ENCODE results near the gene CADM2. TPM values are rescaled to one million over a fixed set of nuclear protein-coding genes. Genes with fewer than 3 reads are reported as not detected.
"Not testable (repeated sequence)": the region's sequence is repeated elsewhere in the genome, so short reads cannot be mapped to it uniquely, and the experiment has no call there.

Gene CADM2
- total and polyA plus RNA-seq, 9 donors, result 1.8 to 4.5 (median 3.5) TPM

- DNase-seq, result no peak
- Histone ChIP-seq H3K27ac (ENCODE audit: low read length) (no peak overlapping the region), H3K36me3 (ENCODE audit: control insufficient read depth, insufficient read depth, low read length) (no peaks in the 10 kb centered on the region), H3K27me3 (ENCODE audit: control insufficient read depth, insufficient read depth, low read length) (no peaks in the 10 kb centered on the region), H3K4me3 (ENCODE audit: low read length) (no peak overlapping the region), H3K4me1 (ENCODE audit: control insufficient read depth, insufficient read depth, low read length) (no peaks in the 10 kb centered on the region), H3K9me3 (replicated peaks; ENCODE audit: control insufficient read depth, low read depth, low read length) (no peaks in the 10 kb centered on the region)
- 29% methylated on average over 1 of the region's 3 CpGs for WGBS (ENCODE audit: insufficient coverage)
These were observed 703.7 kb downstream of the CADM2 start for GRCh38 chr3:85662462-85662861.

GRCh38 chr3:85667744-85668143, 709.0 kb downstream of the CADM2 start:
- no CpG with 5 or more reads among the region's 5 CpGs for WGBS (ENCODE audit: insufficient coverage)
- Histone ChIP-seq H3K4me3 (ENCODE audit: low read length) (no peak overlapping the region), H3K4me1 (ENCODE audit: control insufficient read depth, insufficient read depth, low read length) (no peaks in the 10 kb centered on the region), H3K36me3 (ENCODE audit: control insufficient read depth, insufficient read depth, low read length) (no peaks in the 10 kb centered on the region), H3K27ac (ENCODE audit: low read length) (no peak overlapping the region), H3K27me3 (ENCODE audit: control insufficient read depth, insufficient read depth, low read length) (no peaks in the 10 kb centered on the region), H3K9me3 (replicated peaks; ENCODE audit: control insufficient read depth, low read depth, low read length) (no peaks in the 10 kb centered on the region)
- no peak for DNase-seq

GRCh38 chr3:85670634-85671205, 711.9 kb downstream of the CADM2 start:
- Histone ChIP-seq H3K4me3 (ENCODE audit: low read length) (no peak overlapping the region), H3K4me1 (ENCODE audit: control insufficient read depth, insufficient read depth, low read length) (no peaks in the 10 kb centered on the region), H3K27ac (ENCODE audit: low read length) (no peak overlapping the region), H3K27me3 (ENCODE audit: control insufficient read depth, insufficient read depth, low read length) (no peaks in the 10 kb centered on the region), H3K9me3 (replicated peaks; ENCODE audit: control insufficient read depth, low read depth, low read length) (no peaks in the 10 kb centered on the region), H3K36me3 (ENCODE audit: control insufficient read depth, insufficient read depth, low read length) (no peaks in the 10 kb centered on the region)
- WGBS (ENCODE audit: insufficient coverage), result no CpG with 5 or more reads among the region's 2 CpGs
- no peak for DNase-seq

- no CpG with 5 or more reads among the region's 1 CpG for WGBS (ENCODE audit: insufficient coverage)
- Histone ChIP-seq H3K4me3 (ENCODE audit: low read length) (no peak overlapping the region), H3K27me3 (ENCODE audit: control insufficient read depth, insufficient read depth, low read length) (no peaks in the 10 kb centered on the region), H3K4me1 (ENCODE audit: control insufficient read depth, insufficient read depth, low read length) (no peaks in the 10 kb centered on the region), H3K27ac (ENCODE audit: low read length) (no peak overlapping the region), H3K36me3 (ENCODE audit: control insufficient read depth, insufficient read depth, low read length) (no peaks in the 10 kb centered on the region), H3K9me3 (replicated peaks; ENCODE audit: control insufficient read depth, low read depth, low read length) (no peaks in the 10 kb centered on the region)
- no peak for DNase-seq
These were observed 714.0 kb downstream of the CADM2 start for GRCh38 chr3:85672761-85673160.

- no peaks in the 10 kb centered on the region for H3K9me3 ChIP-seq (replicated peaks; ENCODE audit: control insufficient read depth, low read depth, low read length)
- H3K27ac ChIP-seq (ENCODE audit: low read length), result no peak overlapping the region
- H3K27me3 ChIP-seq (ENCODE audit: control insufficient read depth, insufficient read depth, low read length), result no peaks in the 10 kb centered on the region
- H3K4me3 ChIP-seq (ENCODE audit: low read length), result no peak overlapping the region
- no peaks in the 10 kb centered on the region for H3K4me1 ChIP-seq (ENCODE audit: control insufficient read depth, insufficient read depth, low read length)
- WGBS (ENCODE audit: insufficient coverage), result 50% methylated on average over 1 of the region's 2 CpGs
- no peak for DNase-seq
- H3K36me3 ChIP-seq (ENCODE audit: control insufficient read depth, insufficient read depth, low read length), result no peaks in the 10 kb centered on the region
These were observed 719.9 kb downstream of the CADM2 start for GRCh38 chr3:85678713-85679112.

- H3K27ac ChIP-seq (ENCODE audit: low read length), result no peak overlapping the region
- DNase-seq, result no peak
- no peaks in the 10 kb centered on the region for H3K27me3 ChIP-seq (ENCODE audit: control insufficient read depth, insufficient read depth, low read length)
- no peaks in the 10 kb centered on the region for H3K4me1 ChIP-seq (ENCODE audit: control insufficient read depth, insufficient read depth, low read length)
- WGBS (ENCODE audit: insufficient coverage), result no CpG with 5 or more reads among the region's 1 CpG
- no peaks in the 10 kb centered on the region for H3K9me3 ChIP-seq (replicated peaks; ENCODE audit: control insufficient read depth, low read depth, low read length)
- no peaks in the 10 kb centered on the region for H3K36me3 ChIP-seq (ENCODE audit: control insufficient read depth, insufficient read depth, low read length)
- no peak overlapping the region for H3K4me3 ChIP-seq (ENCODE audit: low read length)
These were observed 723.1 kb downstream of the CADM2 start for GRCh38 chr3:85681906-85682305.

GRCh38 chr3:85691196-85691595, 732.4 kb downstream of the CADM2 start:
- WGBS (ENCODE audit: insufficient coverage), result no CpG with 5 or more reads among the region's 1 CpG
- no peak for DNase-seq
- H3K27ac ChIP-seq (ENCODE audit: low read length), result no peak overlapping the region
- H3K9me3 ChIP-seq (replicated peaks; ENCODE audit: control insufficient read depth, low read depth, low read length), result no peaks in the 10 kb centered on the region
- no peaks in the 10 kb centered on the region for H3K27me3 ChIP-seq (ENCODE audit: control insufficient read depth, insufficient read depth, low read length)
- no peaks in the 10 kb centered on the region for H3K4me1 ChIP-seq (ENCODE audit: control insufficient read depth, insufficient read depth, low read length)
- no peak overlapping the region for H3K4me3 ChIP-seq (ENCODE audit: low read length)
- no peaks in the 10 kb centered on the region for H3K36me3 ChIP-seq (ENCODE audit: control insufficient read depth, insufficient read depth, low read length)

GRCh38 chr3:85697156-85697555, 738.4 kb downstream of the CADM2 start:
- Histone ChIP-seq H3K27ac (ENCODE audit: low read length) (no peak overlapping the region), H3K4me3 (ENCODE audit: low read length) (no peak overlapping the region), H3K27me3 (ENCODE audit: control insufficient read depth, insufficient read depth, low read length) (no peaks in the 10 kb centered on the region), H3K9me3 (replicated peaks; ENCODE audit: control insufficient read depth, low read depth, low read length) (peaks cover 4% of the 10 kb centered on the region), H3K4me1 (ENCODE audit: control insufficient read depth, insufficient read depth, low read length) (no peaks in the 10 kb centered on the region), H3K36me3 (ENCODE audit: control insufficient read depth, insufficient read depth, low read length) (no peaks in the 10 kb centered on the region)
- WGBS (ENCODE audit: insufficient coverage), result no CpG with 5 or more reads among the region's 1 CpG
- no peak for DNase-seq

- Histone ChIP-seq H3K36me3 (ENCODE audit: control insufficient read depth, insufficient read depth, low read length) (no peaks in the 10 kb centered on the region), H3K9me3 (replicated peaks; ENCODE audit: control insufficient read depth, low read depth, low read length) (no peaks in the 10 kb centered on the region), H3K27me3 (ENCODE audit: control insufficient read depth, insufficient read depth, low read length) (no peaks in the 10 kb centered on the region), H3K27ac (ENCODE audit: low read length) (no peak overlapping the region), H3K4me1 (ENCODE audit: control insufficient read depth, insufficient read depth, low read length) (no peaks in the 10 kb centered on the region), H3K4me3 (ENCODE audit: low read length) (no peak overlapping the region)
- DNase-seq, result no peak
- WGBS (ENCODE audit: insufficient coverage), result no CpG with 5 or more reads among the region's 2 CpGs
These were observed 747.3 kb downstream of the CADM2 start for GRCh38 chr3:85706130-85706529.

GRCh38 chr3:85708325-85708724, 749.5 kb downstream of the CADM2 start:
- not testable (repeated sequence) for H3K27ac ChIP-seq (ENCODE audit: low read length); H3K36me3 ChIP-seq (ENCODE audit: control insufficient read depth, insufficient read depth, low read length); H3K9me3 ChIP-seq (replicated peaks; ENCODE audit: control insufficient read depth, low read depth, low read length); H3K27me3 ChIP-seq (ENCODE audit: control insufficient read depth, insufficient read depth, low read length); H3K4me3 ChIP-seq (ENCODE audit: low read length); H3K4me1 ChIP-seq (ENCODE audit: control insufficient read depth, insufficient read depth, low read length); DNase-seq
- no CpG with 5 or more reads among the region's 1 CpG for WGBS (ENCODE audit: insufficient coverage)

GRCh38 chr3:85709346-85709892, 750.6 kb downstream of the CADM2 start:
- H3K4me3 ChIP-seq (ENCODE audit: low read length), result no peak overlapping the region
- no peaks in the 10 kb centered on the region for H3K27me3 ChIP-seq (ENCODE audit: control insufficient read depth, insufficient read depth, low read length)
- WGBS (ENCODE audit: insufficient coverage), result no CpG with 5 or more reads among the region's 2 CpGs
- no peaks in the 10 kb centered on the region for H3K36me3 ChIP-seq (ENCODE audit: control insufficient read depth, insufficient read depth, low read length)
- no peak overlapping the region for H3K27ac ChIP-seq (ENCODE audit: low read length)
- no peaks in the 10 kb centered on the region for H3K9me3 ChIP-seq (replicated peaks; ENCODE audit: control insufficient read depth, low read depth, low read length)
- H3K4me1 ChIP-seq (ENCODE audit: control insufficient read depth, insufficient read depth, low read length), result no peaks in the 10 kb centered on the region
- no peak for DNase-seq

Measured in muscle of leg (tissue), 11 donors.